ENCODE measurements around the gene ARID4A. TPM values are rescaled to one million over a fixed set of nuclear protein-coding genes. Genes with fewer than 3 reads are reported as not detected.

The ARID4A gene
- total RNA-seq, 4 donors from 2014 or later = 12.8 to 31.1 (median 18.8) TPM

GRCh38 chr14:58272588-58273372, 25.6 kb upstream of the ARID4A start:
- Histone ChIP-seq H3K9me3 (no peaks in the 10 kb centered on the region), H3K27me3 (no peaks in the 10 kb centered on the region), H3K4me3 (no peak overlapping the region), H3K4me1 (peaks cover 0 to 75% (median 8%) of the 10 kb centered on the region in 3 donors), H3K27ac (peak overlapping the region in 3 of 4 donors; percentile 28 to 43 (median 32)), H3K36me3 (peaks cover 4 to 81% of the 10 kb centered on the region in 2 donors)
- 43 to 62% methylated on average over 3 to 4 of the region's 4 CpGs for WGBS, 2 donors (ENCODE audit: low coverage in 1 of 2)
- ATAC-seq = peak; percentile 31
- TF ChIP-seq POLR2A (IDR thresholded peaks at IDR 0.05) = no peak
- TF ChIP-seq, protein P1, sequence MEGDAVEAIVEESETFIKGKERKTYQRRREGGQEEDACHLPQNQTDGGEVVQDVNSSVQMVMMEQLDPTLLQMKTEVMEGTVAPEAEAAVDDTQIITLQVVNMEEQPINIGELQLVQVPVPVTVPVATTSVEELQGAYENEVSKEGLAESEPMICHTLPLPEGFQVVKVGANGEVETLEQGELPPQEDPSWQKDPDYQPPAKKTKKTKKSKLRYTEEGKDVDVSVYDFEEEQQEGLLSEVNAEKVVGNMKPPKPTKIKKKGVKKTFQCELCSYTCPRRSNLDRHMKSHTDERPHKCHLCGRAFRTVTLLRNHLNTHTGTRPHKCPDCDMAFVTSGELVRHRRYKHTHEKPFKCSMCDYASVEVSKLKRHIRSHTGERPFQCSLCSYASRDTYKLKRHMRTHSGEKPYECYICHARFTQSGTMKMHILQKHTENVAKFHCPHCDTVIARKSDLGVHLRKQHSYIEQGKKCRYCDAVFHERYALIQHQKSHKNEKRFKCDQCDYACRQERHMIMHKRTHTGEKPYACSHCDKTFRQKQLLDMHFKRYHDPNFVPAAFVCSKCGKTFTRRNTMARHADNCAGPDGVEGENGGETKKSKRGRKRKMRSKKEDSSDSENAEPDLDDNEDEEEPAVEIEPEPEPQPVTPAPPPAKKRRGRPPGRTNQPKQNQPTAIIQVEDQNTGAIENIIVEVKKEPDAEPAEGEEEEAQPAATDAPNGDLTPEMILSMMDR (IDR thresholded peaks at IDR 0.05) = peak in 3 of 4 experiments; percentile 3 to 27 (median 18)
- peak; percentile 59 for TF ChIP-seq POLR2AphosphoS5 (IDR thresholded peaks at IDR 0.05)

DNA sequence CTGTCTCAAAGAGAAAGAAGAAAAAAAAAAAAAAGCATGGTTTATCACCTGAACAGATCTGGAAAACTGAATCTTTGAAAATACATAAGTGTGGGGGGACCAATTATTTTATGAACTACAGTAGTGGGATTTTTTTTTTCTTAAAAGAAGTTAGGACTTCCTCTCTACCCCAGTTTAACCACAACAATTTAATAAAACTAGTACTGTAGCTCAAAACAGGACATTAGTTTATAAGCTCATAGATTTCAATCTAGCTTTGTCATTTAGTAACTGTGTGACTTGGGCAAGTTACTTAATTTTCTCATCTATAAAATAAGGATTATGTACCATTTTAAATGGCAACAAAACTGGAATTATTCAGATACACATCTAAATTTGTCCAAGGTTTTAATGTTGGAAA, 23.5 kb upstream of the ARID4A start:
- H3K4me1 ChIP-seq = peaks cover 0 to 78% (median 8%) of the 10 kb centered on the region in 3 donors
- H3K9me3 ChIP-seq = no peaks in the 10 kb centered on the region
- H3K36me3 ChIP-seq = peaks cover 4 to 72% of the 10 kb centered on the region in 2 donors
- H3K4me3 ChIP-seq = no peak overlapping the region
- TF ChIP-seq POLR2A (IDR thresholded peaks at IDR 0.05) (no peak), EP300 (IDR thresholded peaks at IDR 0.05) (no peak), POLR2AphosphoS5 (IDR thresholded peaks at IDR 0.05) (no peak)
- TF ChIP-seq, protein P1 (IDR thresholded peaks at IDR 0.05) = no peak
- no peak for ATAC-seq
- peak overlapping the region in 1 of 4 donors; percentile 15 for H3K27ac ChIP-seq
- no peaks in the 10 kb centered on the region for H3K27me3 ChIP-seq

DNA sequence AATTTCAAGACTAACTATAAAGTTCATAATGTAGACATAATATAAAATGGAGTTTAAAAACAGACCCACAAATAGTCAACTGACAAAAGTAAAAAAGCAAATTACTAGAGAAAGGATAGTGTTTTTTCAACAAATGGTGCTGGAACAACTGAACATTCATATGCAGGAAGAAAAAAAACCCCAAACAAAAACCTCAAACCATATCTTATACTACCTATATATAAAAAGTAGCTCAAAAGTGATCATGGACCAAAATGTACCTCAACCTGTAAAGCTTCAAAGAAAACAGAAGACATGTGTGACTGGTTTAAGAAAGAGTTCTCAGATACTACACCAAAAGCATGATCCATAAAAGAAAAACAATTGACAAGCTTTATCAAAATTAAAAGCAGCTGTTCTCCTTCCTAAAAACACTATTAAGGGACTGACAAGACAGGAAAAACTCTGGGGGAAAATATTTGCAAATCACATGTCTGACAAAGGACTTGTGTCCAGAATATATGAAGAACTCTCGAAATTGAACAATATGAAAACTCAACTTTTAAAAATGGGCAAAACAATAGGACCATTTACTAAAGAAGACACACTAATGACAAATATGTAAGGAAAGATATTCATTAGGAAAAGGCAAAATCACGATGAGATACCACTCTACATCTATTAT, 22.7 kb upstream of the ARID4A start:
- TF ChIP-seq EP300 (IDR thresholded peaks at IDR 0.05) = no peak
- TF ChIP-seq POLR2A (IDR thresholded peaks at IDR 0.05) = no peak
- TF ChIP-seq, protein P1 (IDR thresholded peaks at IDR 0.05) = no peak
- no peak for TF ChIP-seq POLR2AphosphoS5 (IDR thresholded peaks at IDR 0.05)
- no peak overlapping the region for H3K4me3 ChIP-seq
- peaks cover 0 to 78% (median 10%) of the 10 kb centered on the region in 3 donors for H3K4me1 ChIP-seq
- H3K27ac ChIP-seq = no peak overlapping the region
- no peak for ATAC-seq
- H3K36me3 ChIP-seq = peaks cover 4 to 65% of the 10 kb centered on the region in 2 donors
- H3K27me3 ChIP-seq = no peaks in the 10 kb centered on the region
- 86 to 91% methylated on average over 2 of the region's 2 CpGs for WGBS, 2 donors (ENCODE audit: low coverage in 1 of 2)
- H3K9me3 ChIP-seq = no peaks in the 10 kb centered on the region

DNA sequence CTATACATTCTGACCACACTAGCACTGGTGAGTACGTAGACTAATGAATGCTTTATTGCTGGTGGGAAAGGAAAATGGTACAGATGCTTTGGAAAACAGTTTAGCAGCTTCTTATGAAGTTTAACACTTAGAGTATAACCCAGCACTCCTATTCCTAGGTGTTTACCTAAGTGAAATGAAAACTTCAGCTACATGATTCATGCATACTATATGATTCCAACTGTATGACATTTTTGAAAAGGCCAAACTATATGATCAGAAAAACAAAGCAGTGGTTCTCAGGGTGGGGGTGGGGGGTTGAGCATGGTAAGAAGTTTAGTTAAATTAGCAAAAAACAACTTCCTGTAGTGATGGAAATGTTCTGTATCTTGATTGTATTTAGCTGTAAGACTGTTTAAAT, 22.1 kb upstream of the ARID4A start:
- ATAC-seq = no peak
- 67 to 89% methylated on average over 1 of the region's 1 CpG for WGBS, 2 donors (ENCODE audit: low coverage in 1 of 2)
- peaks cover 4 to 59% of the 10 kb centered on the region in 2 donors for H3K36me3 ChIP-seq
- H3K4me1 ChIP-seq = peaks cover 0 to 78% (median 15%) of the 10 kb centered on the region in 3 donors
- no peak overlapping the region for H3K4me3 ChIP-seq
- H3K27ac ChIP-seq = no peak overlapping the region
- H3K27me3 ChIP-seq = no peaks in the 10 kb centered on the region
- no peaks in the 10 kb centered on the region for H3K9me3 ChIP-seq
- TF ChIP-seq, protein P1 (IDR thresholded peaks at IDR 0.05) = no peak
- no peak for TF ChIP-seq POLR2AphosphoS5 (IDR thresholded peaks at IDR 0.05)
- no peak for TF ChIP-seq EP300 (IDR thresholded peaks at IDR 0.05)
- no peak for TF ChIP-seq POLR2A (IDR thresholded peaks at IDR 0.05)

Measured in gastroesophageal sphincter (tissue), 4 donors.